WTC11 (cell line): ENCODE data around the gene WNT9B. TPM values are rescaled to one million over a fixed set of nuclear protein-coding genes. Genes with fewer than 3 reads are reported as not detected.

Experiments
- ATAC-seq: fragments of 200-7000 bp; cut with Tn5 transposase; 2 replicates; pipeline ENCODE4 v1.10.0; 2021; ENCODE audit warnings: mild to moderate bottlenecking, moderate library complexity
- CTCF ChIA-PET: fragments of 300-600 bp; sonication (Branson Sonifier 250); formaldehyde crosslinking; loops from one replicate; lab custom pipeline; 2021; ENCODE audit warnings: antibody characterized with exemption; lab: Charles Lee
- POLR2A ChIA-PET: fragments of 350-600 bp; sonication (Branson Sonifier 250); formaldehyde crosslinking; loops from one replicate; lab custom pipeline; 2021; ENCODE audit warnings: antibody characterized with exemption; lab: Charles Lee
- DNase-seq: peaks from one replicate; pipeline ENCODE4 v3.0.0; 2021; ENCODE audit warnings: low spot score
- H3K27ac Mint-ChIP-seq: 2 replicates; pipeline ENCODE4 v1.8.0; 2021; ENCODE audit warnings: mixed read lengths
- H3K27me3 Mint-ChIP-seq: 2 replicates; pipeline ENCODE4 v1.8.0; 2021; ENCODE audit warnings: low read depth, mild to moderate bottlenecking, moderate library complexity, mixed read lengths
- H3K36me3 Mint-ChIP-seq: 2 replicates; pipeline ENCODE4 v1.8.0; 2021; ENCODE audit warnings: mixed read lengths
- H3K4me1 Mint-ChIP-seq: 2 replicates; pipeline ENCODE4 v1.8.0; 2022; ENCODE audit warnings: mixed read lengths
- H3K4me3 Mint-ChIP-seq: 2 replicates; pipeline ENCODE4 v1.8.0; 2021; ENCODE audit warnings: mild to moderate bottlenecking, moderate library complexity, mixed read lengths
- H3K9me3 Mint-ChIP-seq: 2 replicates; pipeline ENCODE4 v1.8.0; 2021; ENCODE audit warnings: mixed read lengths
- ELF4 ChIP-seq: sonication (generic); formaldehyde crosslinking; IDR thresholded peaks from 2 replicates; pipeline ENCODE4 v1.8.1; 2022; ENCODE audit warnings: low read depth, mild to moderate bottlenecking, moderate library complexity, missing genetic modification reagents
- EMX1 ChIP-seq: fragments of 250-450 bp; sonication (Bioruptor Pico); IDR thresholded peaks from 2 replicates; pipeline ENCODE4 v1.8.0; 2021; ENCODE audit warnings: mild to moderate bottlenecking
- ESRRA ChIP-seq: sonication (generic); formaldehyde crosslinking; IDR thresholded peaks from 2 replicates; pipeline ENCODE4 v1.8.1; 2022; ENCODE audit warnings: mild to moderate bottlenecking, missing genetic modification reagents, borderline replicate concordance
- ETV6 ChIP-seq: sonication (generic); formaldehyde crosslinking; IDR thresholded peaks from 2 replicates; pipeline ENCODE4 v1.8.1; 2022; ENCODE audit warnings: mild to moderate bottlenecking, missing genetic modification reagents
- FOXJ3 ChIP-seq: sonication (generic); formaldehyde crosslinking; IDR thresholded peaks from 2 replicates; pipeline ENCODE4 v1.9.0; 2021; ENCODE audit warnings: missing genetic modification reagents, mild to moderate bottlenecking, borderline replicate concordance
- GRHL2 ChIP-seq: fragments of 250-450 bp; sonication (Bioruptor Pico); IDR thresholded peaks from 2 replicates; pipeline ENCODE4 v1.8.0; 2022; ENCODE audit warnings: mild to moderate bottlenecking, moderate library complexity; ENCODE audit not compliant: insufficient replicate concordance, severe bottlenecking
- MAX ChIP-seq: sonication (generic); formaldehyde crosslinking; IDR thresholded peaks from 2 replicates; pipeline ENCODE4 v1.8.0; 2022; ENCODE audit warnings: mild to moderate bottlenecking, missing genetic modification reagents
- NFATC4 ChIP-seq: fragments of 250-450 bp; sonication (Bioruptor Pico); IDR thresholded peaks from 2 replicates; pipeline ENCODE4 v1.9.0; 2021; ENCODE audit warnings: mild to moderate bottlenecking
- NFE2L1 ChIP-seq: sonication (generic); formaldehyde crosslinking; IDR thresholded peaks from 2 replicates; pipeline ENCODE4 v1.8.1; 2023; ENCODE audit warnings: missing genetic modification reagents
- NFYB ChIP-seq: sonication (generic); formaldehyde crosslinking; conservative IDR thresholded peaks from 2 replicates; pipeline ENCODE4 v1.8.0; 2022; ENCODE audit warnings: low read depth, missing genetic modification reagents
- NR1H2 ChIP-seq: sonication (generic); formaldehyde crosslinking; IDR thresholded peaks from 2 replicates; pipeline ENCODE4 v1.9.0; 2021; ENCODE audit warnings: mild to moderate bottlenecking, moderate library complexity, missing genetic modification reagents
- NR2C2 ChIP-seq: sonication (generic); formaldehyde crosslinking; IDR thresholded peaks from 2 replicates; pipeline ENCODE4 v1.8.0; 2022; ENCODE audit warnings: mild to moderate bottlenecking, missing genetic modification reagents
- RELA ChIP-seq: sonication (generic); formaldehyde crosslinking; IDR thresholded peaks from 2 replicates; pipeline ENCODE4 v1.8.1; 2022; ENCODE audit warnings: missing genetic modification reagents, mild to moderate bottlenecking, borderline replicate concordance
- SP1 ChIP-seq: sonication (generic); formaldehyde crosslinking; conservative IDR thresholded peaks from 2 replicates; pipeline ENCODE4 v1.8.1; 2022; ENCODE audit warnings: missing genetic modification reagents
- TP53 ChIP-seq: sonication (generic); formaldehyde crosslinking; IDR thresholded peaks from 2 replicates; pipeline ENCODE4 v1.8.1; 2023; ENCODE audit warnings: mild to moderate bottlenecking, missing genetic modification reagents
- USF2 ChIP-seq: sonication (generic); formaldehyde crosslinking; IDR thresholded peaks from 2 replicates; pipeline ENCODE4 v1.8.1; 2023; ENCODE audit warnings: mild to moderate bottlenecking, missing genetic modification reagents, moderate library complexity
- ZBTB21 ChIP-seq: sonication (generic); formaldehyde crosslinking; IDR thresholded peaks from 2 replicates; pipeline ENCODE4 v1.8.1; 2023; ENCODE audit warnings: mild to moderate bottlenecking, missing genetic modification reagents, borderline replicate concordance
- ZMAT4 ChIP-seq: fragments of 250-450 bp; sonication (Bioruptor Pico); IDR thresholded peaks from 2 replicates; pipeline ENCODE4 v1.9.0; 2021; ENCODE audit warnings: mild to moderate bottlenecking
- ZNF219 ChIP-seq: sonication (generic); formaldehyde crosslinking; IDR thresholded peaks from 2 replicates; pipeline ENCODE4 v1.8.0; 2023; ENCODE audit warnings: missing genetic modification reagents, mild to moderate bottlenecking, borderline replicate concordance
- ZNF423 ChIP-seq: fragments of 250-450 bp; sonication (Bioruptor Pico); IDR thresholded peaks from 2 replicates; pipeline ENCODE4 v2.1.2; 2022; ENCODE audit warnings: mild to moderate bottlenecking, moderate library complexity
- total RNA-seq: library from RNA; stranded (reverse); gene quantifications from 3 replicates; pipeline ENCODE4 v1.2.3, GENCODE V29; 2021
- TF ChIP-seq, protein P1 (sequence below): sonication (generic); formaldehyde crosslinking; IDR thresholded peaks from 2 replicates; pipeline ENCODE4 v1.8.1; 2023; ENCODE audit warnings: mild to moderate bottlenecking, moderate library complexity, missing genetic modification reagents
- TF ChIP-seq, protein P2 (sequence below): sonication (generic); formaldehyde crosslinking; IDR thresholded peaks from 2 replicates; pipeline ENCODE4 v1.8.1; 2022; ENCODE audit warnings: missing genetic modification reagents, borderline replicate concordance
- TF ChIP-seq, protein P3 (sequence below): fragments of 250-450 bp; sonication (Bioruptor Pico); IDR thresholded peaks from 2 replicates; pipeline ENCODE4 v1.9.0; 2021; ENCODE audit warnings: moderate library complexity, mild to moderate bottlenecking, inconsistent platforms, borderline replicate concordance

WNT9B gene
- total RNA-seq, 1 experiment from 2014 or later: 0.87 TPM

DNA sequence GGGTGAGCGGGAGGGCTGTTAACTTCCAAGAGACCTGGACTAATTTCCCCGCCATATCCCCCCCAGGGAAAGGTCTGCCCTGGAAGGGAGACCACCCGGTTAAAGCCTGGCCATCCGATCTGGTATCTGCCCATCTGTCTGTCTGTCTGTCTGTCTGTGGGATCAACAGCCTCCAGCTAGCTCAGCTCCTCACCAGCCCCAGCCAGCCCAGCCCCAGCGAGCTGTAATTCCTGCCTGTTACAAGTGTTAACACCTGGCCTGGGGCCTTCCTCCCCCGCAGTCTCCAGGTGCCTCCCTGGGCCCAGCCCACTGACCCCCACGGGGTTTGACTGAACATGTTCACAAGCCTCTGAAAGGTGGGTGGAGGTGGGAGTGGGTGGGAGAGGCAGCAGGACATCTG is 36.9 kb upstream of the WNT9B start:
- ChIA-PET CTCF (interaction anchor here (1.6 kb wide), 1 partner anchor 18 kb away, joined by 3 read pairs; no protein-coding TSS in a partner anchor), POLR2A (interaction anchor here (1.4 kb wide), 1 partner anchor 8 kb away, joined by 3 read pairs; no protein-coding TSS in a partner anchor)
- H3K4me3 Mint-ChIP-seq: no peak overlapping the region
- no peaks in the 10 kb centered on the region for H3K9me3 Mint-ChIP-seq
- ATAC-seq: no peak
- no peak overlapping the region for H3K27ac Mint-ChIP-seq
- H3K36me3 Mint-ChIP-seq: no peaks in the 10 kb centered on the region
- TF ChIP-seq EMX1 (CRISPR knock-in tag) (no peak), GRHL2 (CRISPR knock-in tag) (no peak), ELF4 (CRISPR knock-in tag) (no peak), ZMAT4 (CRISPR knock-in tag) (no peak), ESRRA (CRISPR knock-in tag) (no peak), NFYB (no peak), ZNF423 (no peak), NR1H2 (CRISPR knock-in tag) (no peak), ZBTB21 (CRISPR knock-in tag) (no peak), TP53 (no peak), MAX (no peak), NFE2L1 (CRISPR knock-in tag) (no peak), NFATC4 (no peak), ETV6 (CRISPR knock-in tag) (no peak), SP1 (CRISPR knock-in tag) (no peak), USF2 (CRISPR knock-in tag) (no peak), FOXJ3 (CRISPR knock-in tag) (no peak), NR2C2 (CRISPR knock-in tag) (no peak)
- TF ChIP-seq, protein P1, sequence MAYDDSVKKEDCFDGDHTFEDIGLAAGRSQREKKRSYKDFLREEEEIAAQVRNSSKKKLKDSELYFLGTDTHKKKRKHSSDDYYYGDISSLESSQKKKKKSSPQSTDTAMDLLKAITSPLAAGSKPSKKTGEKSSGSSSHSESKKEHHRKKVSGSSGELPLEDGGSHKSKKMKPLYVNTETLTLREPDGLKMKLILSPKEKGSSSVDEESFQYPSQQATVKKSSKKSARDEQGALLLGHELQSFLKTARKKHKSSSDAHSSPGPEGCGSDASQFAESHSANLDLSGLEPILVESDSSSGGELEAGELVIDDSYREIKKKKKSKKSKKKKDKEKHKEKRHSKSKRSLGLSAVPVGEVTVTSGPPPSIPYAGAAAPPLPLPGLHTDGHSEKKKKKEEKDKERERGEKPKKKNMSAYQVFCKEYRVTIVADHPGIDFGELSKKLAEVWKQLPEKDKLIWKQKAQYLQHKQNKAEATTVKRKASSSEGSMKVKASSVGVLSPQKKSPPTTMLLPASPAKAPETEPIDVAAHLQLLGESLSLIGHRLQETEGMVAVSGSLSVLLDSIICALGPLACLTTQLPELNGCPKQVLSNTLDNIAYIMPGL: no peak
- TF ChIP-seq, protein P2, sequence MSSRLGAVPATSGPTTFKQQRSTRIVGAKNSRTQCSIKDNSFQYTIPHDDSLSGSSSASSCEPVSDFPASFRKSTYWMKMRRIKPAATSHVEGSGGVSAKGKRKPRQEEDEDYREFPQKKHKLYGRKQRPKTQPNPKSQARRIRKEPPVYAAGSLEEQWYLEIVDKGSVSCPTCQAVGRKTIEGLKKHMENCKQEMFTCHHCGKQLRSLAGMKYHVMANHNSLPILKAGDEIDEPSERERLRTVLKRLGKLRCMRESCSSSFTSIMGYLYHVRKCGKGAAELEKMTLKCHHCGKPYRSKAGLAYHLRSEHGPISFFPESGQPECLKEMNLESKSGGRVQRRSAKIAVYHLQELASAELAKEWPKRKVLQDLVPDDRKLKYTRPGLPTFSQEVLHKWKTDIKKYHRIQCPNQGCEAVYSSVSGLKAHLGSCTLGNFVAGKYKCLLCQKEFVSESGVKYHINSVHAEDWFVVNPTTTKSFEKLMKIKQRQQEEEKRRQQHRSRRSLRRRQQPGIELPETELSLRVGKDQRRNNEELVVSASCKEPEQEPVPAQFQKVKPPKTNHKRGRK (CRISPR knock-in tag): no peak
- DNase-seq: peak; percentile 47
- peaks cover 33% of the 10 kb centered on the region for H3K27me3 Mint-ChIP-seq
- peaks cover 73% of the 10 kb centered on the region for H3K4me1 Mint-ChIP-seq

GRCh38 chr17:46815474-46816353 is 35.7 kb upstream of the WNT9B start:
- ChIA-PET POLR2A (interaction anchor here (0.6 to 1.4 kb wide), 2 partner anchors 10 to 19 kb away, joined by 3 read pairs; no protein-coding TSS in a partner anchor), CTCF (interaction anchor here (0.7 to 1.6 kb wide), 3 partner anchors 17 to 31 kb away, joined by 3 to 4 read pairs (median 3); no protein-coding TSS in a partner anchor)
- peak overlapping the region; percentile 80 for H3K4me3 Mint-ChIP-seq
- H3K27ac Mint-ChIP-seq: no peak overlapping the region
- no peaks in the 10 kb centered on the region for H3K36me3 Mint-ChIP-seq
- H3K9me3 Mint-ChIP-seq: no peaks in the 10 kb centered on the region
- H3K27me3 Mint-ChIP-seq: peaks cover 46% of the 10 kb centered on the region
- ATAC-seq: no peak
- no peak for DNase-seq
- H3K4me1 Mint-ChIP-seq: peaks cover 73% of the 10 kb centered on the region
- TF ChIP-seq, protein P2 (CRISPR knock-in tag): no peak
- no peak for TF ChIP-seq FOXJ3 (CRISPR knock-in tag)
- TF ChIP-seq, protein P3, sequence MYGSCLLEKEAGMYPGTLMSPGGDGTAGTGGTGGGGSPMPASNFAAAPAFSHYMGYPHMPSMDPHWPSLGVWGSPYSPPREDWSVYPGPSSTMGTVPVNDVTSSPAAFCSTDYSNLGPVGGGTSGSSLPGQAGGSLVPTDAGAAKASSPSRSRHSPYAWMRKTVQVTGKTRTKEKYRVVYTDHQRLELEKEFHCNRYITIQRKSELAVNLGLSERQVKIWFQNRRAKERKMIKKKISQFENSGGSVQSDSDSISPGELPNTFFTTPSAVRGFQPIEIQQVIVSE (CRISPR knock-in tag): no peak
- no peak for TF ChIP-seq RELA
- TF ChIP-seq EMX1 (CRISPR knock-in tag): no peak
- TF ChIP-seq ZNF219 (CRISPR knock-in tag): no peak
- TF ChIP-seq NR1H2 (CRISPR knock-in tag): no peak
